NT2/D1 (cell line): Measurements from ENCODE around the gene CBX8.

ENCODE experiments used
- DNase-seq: peaks from one replicate; pipeline ENCODE4 v3.0.0-alpha.2; 2011; ENCODE audit warnings: low read depth, low spot score
- H3K27me3 ChIP-seq: 2 replicates; pipeline ENCODE4 v1.6.0; 2011; ENCODE audit warnings: mild to moderate bottlenecking; ENCODE audit not compliant: insufficient read length, insufficient read depth
- H3K36me3 ChIP-seq: 2 replicates; pipeline ENCODE4 v1.6.1; 2011; ENCODE audit warnings: mild to moderate bottlenecking, low read length, mixed read lengths; ENCODE audit not compliant: insufficient read depth, insufficient read length
- H3K4me1 ChIP-seq: 2 replicates; pipeline ENCODE4 v1.5.1; 2011; ENCODE audit not compliant: insufficient read depth, insufficient read length
- H3K4me3 ChIP-seq: 2 replicates; pipeline ENCODE4 v1.5.1; 2011; ENCODE audit warnings: low read depth; ENCODE audit not compliant: insufficient read length
- H3K9ac ChIP-seq: 2 replicates; pipeline ENCODE4 v1.6.0; 2011; ENCODE audit warnings: low read depth; ENCODE audit not compliant: insufficient read length
- H3K9me3 ChIP-seq: 2 replicates; pipeline ENCODE4 v1.5.1; 2011; ENCODE audit warnings: mild to moderate bottlenecking, low read length; ENCODE audit not compliant: insufficient read depth
- SUZ12 ChIP-seq: IDR thresholded peaks from 2 replicates; pipeline ENCODE4 v1.6.1; 2011; ENCODE audit not compliant: insufficient read length, insufficient read depth; ENCODE audit errors: extremely low read depth
- YY1 ChIP-seq: IDR thresholded peaks from 2 replicates; pipeline ENCODE4 v1.6.1; 2011; ENCODE audit not compliant: insufficient read length, insufficient read depth
- ZNF274 ChIP-seq: IDR thresholded peaks from 2 replicates; pipeline ENCODE4 v1.6.1; 2011; ENCODE audit warnings: mild to moderate bottlenecking, low read depth, low read length

The CBX8 gene

GRCh38 chr17:79814974-79815835, 18.3 kb upstream of the CBX8 start:
- peaks cover 97% of the 10 kb centered on the region for H3K27me3 ChIP-seq
- peak overlapping the region; percentile 37 for H3K4me3 ChIP-seq
- TF ChIP-seq SUZ12, result peak; percentile 98
- no peak for TF ChIP-seq YY1
- DNase-seq, result no peak
- peaks cover 28% of the 10 kb centered on the region for H3K4me1 ChIP-seq
- H3K9me3 ChIP-seq, result no peaks in the 10 kb centered on the region
- H3K9ac ChIP-seq, result peak overlapping the region; percentile 74
- no peaks in the 10 kb centered on the region for H3K36me3 ChIP-seq

- Histone ChIP-seq H3K36me3 (no peaks in the 10 kb centered on the region), H3K4me3 (peak overlapping the region; percentile 37), H3K9me3 (no peaks in the 10 kb centered on the region), H3K27me3 (peaks cover 94% of the 10 kb centered on the region), H3K9ac (peak overlapping the region; percentile 76), H3K4me1 (peaks cover 29% of the 10 kb centered on the region)
- no peak for DNase-seq
- TF ChIP-seq ZNF274 (no peak), SUZ12 (no peak), YY1 (no peak)
These were observed 17.5 kb upstream of the CBX8 start for GRCh38 chr17:79814127-79814973.

GRCh38 chr17:79813297-79814126, 16.6 kb upstream of the CBX8 start:
- H3K36me3 ChIP-seq, result no peaks in the 10 kb centered on the region
- peaks cover 94% of the 10 kb centered on the region for H3K27me3 ChIP-seq
- peak overlapping the region; percentile 18 for H3K4me3 ChIP-seq
- H3K4me1 ChIP-seq, result peaks cover 33% of the 10 kb centered on the region
- H3K9ac ChIP-seq, result peak overlapping the region; percentile 76
- DNase-seq, result no peak
- no peaks in the 10 kb centered on the region for H3K9me3 ChIP-seq
- TF ChIP-seq SUZ12 (no peak), YY1 (peak; percentile 36)

GRCh38 chr17:79812353-79813258, 15.7 kb upstream of the CBX8 start:
- Histone ChIP-seq H3K4me1 (peaks cover 33% of the 10 kb centered on the region), H3K4me3 (peak overlapping the region; percentile 37), H3K9me3 (no peaks in the 10 kb centered on the region), H3K27me3 (peaks cover 94% of the 10 kb centered on the region), H3K36me3 (no peaks in the 10 kb centered on the region), H3K9ac (peak overlapping the region; percentile 32)
- TF ChIP-seq ZNF274, result no peak
- peak; percentile 55 for TF ChIP-seq SUZ12
- DNase-seq, result no peak

GRCh38 chr17:79811868-79812352, 15.0 kb upstream of the CBX8 start:
- Histone ChIP-seq H3K36me3 (no peaks in the 10 kb centered on the region), H3K4me3 (no peak overlapping the region), H3K9me3 (no peaks in the 10 kb centered on the region), H3K4me1 (peaks cover 33% of the 10 kb centered on the region), H3K9ac (peak overlapping the region; percentile 61), H3K27me3 (peaks cover 94% of the 10 kb centered on the region)
- TF ChIP-seq ZNF274 (no peak), SUZ12 (peak; percentile 84)
- no peak for DNase-seq
